ENCODE data around the gene ATP2B2. TPM values are rescaled to one million over a fixed set of nuclear protein-coding genes. Genes with fewer than 3 reads are reported as not detected.

The ATP2B2 gene
- total and polyA plus RNA-seq, 9 of the 15 experiments (the other 6 are each of a cell fraction or from before 2014, with no cell fraction given): 0.06 TPM; not detected in 8

GRCh38 chr3:10335190-10335738 is 170.1 kb downstream of the ATP2B2 start:
- H3K9me3 ChIP-seq (replicated peaks; ENCODE audit: control insufficient read depth, insufficient read depth, low read depth, low read length): no peaks in the 10 kb centered on the region
- no peak overlapping the region for H3K27ac ChIP-seq (ENCODE audit: extremely low read depth, low read depth, low read length)
- H4K20me1 ChIP-seq (replicated peaks; ENCODE audit: control insufficient read depth, insufficient read depth, low read length): peaks cover 11% of the 10 kb centered on the region
- CTCF ChIA-PET (ENCODE audit: low intra/inter-chr PET ratio): no interaction called here
- H3K4me1 ChIP-seq (replicated peaks in 1 of 2; ENCODE audit: control insufficient read depth in 2 of 2, insufficient read depth in 2 of 2, low read length in 2 of 2): peaks cover 0 to 28% of the 10 kb centered on the region in 2 experiments; a peak in 3 of 5 replicates
- ATAC-seq (no peak), FAIRE-seq (no peak), DNase-seq (ENCODE audit: extremely low read depth in 1 of 4, low spot score in 3 of 4) (no peak)
- no peak overlapping the region for H3K4me3 ChIP-seq
- H3K4me2 ChIP-seq (ENCODE audit: insufficient read depth, low read length): no peak overlapping the region
- POLR2A ChIA-PET: interaction anchor here (0.6 kb wide), 2 partner anchors 22 to 32 kb away, joined by 3 read pairs; no protein-coding TSS in a partner anchor
- H3K36me3 ChIP-seq (ENCODE audit: control insufficient read depth, insufficient read depth, low read length): no peaks in the 10 kb centered on the region
- no TSS peak for BruUV-seq (replicated peaks)
- H3K9ac ChIP-seq (ENCODE audit: insufficient read depth in 1 of 2, low read depth in 2 of 2, low read length in 2 of 2): no peak overlapping the region
- peaks cover 5% of the 10 kb centered on the region for H3K9me1 ChIP-seq (ENCODE audit: control insufficient read depth, insufficient read depth, low read length)
- H3K27me3 ChIP-seq (ENCODE audit: control insufficient read depth in 2 of 2, insufficient read depth in 2 of 2, low read length in 2 of 2): peaks cover 66 to 97% of the 10 kb centered on the region in 2 experiments
- H3K79me2 ChIP-seq (ENCODE audit: control insufficient read depth, insufficient read depth, low read length): no peaks in the 10 kb centered on the region
- WGBS (ENCODE audit: insufficient coverage, low coverage, missing lambda C conversion rate): 7% methylated on average over 4 of the region's 4 CpGs
- in situ Hi-C loops (cut with MboI) (no loop called here), intact Hi-C loops (cut with micrococcal nuclease) (loop anchor here (5.0 kb wide), 1 partner anchor 72 kb away; no protein-coding TSS in a partner anchor)
- no peak overlapping the region for H2AFZ ChIP-seq (ENCODE audit: low read depth, low read length)
- TF ChIP-seq, protein P1, sequence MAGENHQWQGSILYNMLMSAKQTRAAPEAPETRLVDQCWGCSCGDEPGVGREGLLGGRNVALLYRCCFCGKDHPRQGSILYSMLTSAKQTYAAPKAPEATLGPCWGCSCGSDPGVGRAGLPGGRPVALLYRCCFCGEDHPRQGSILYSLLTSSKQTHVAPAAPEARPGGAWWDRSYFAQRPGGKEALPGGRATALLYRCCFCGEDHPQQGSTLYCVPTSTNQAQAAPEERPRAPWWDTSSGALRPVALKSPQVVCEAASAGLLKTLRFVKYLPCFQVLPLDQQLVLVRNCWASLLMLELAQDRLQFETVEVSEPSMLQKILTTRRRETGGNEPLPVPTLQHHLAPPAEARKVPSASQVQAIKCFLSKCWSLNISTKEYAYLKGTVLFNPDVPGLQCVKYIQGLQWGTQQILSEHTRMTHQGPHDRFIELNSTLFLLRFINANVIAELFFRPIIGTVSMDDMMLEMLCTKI (IDR thresholded peaks at IDR 0.05; ENCODE audit: partially characterized antibody): no peak
- TF ChIP-seq, protein P2, sequence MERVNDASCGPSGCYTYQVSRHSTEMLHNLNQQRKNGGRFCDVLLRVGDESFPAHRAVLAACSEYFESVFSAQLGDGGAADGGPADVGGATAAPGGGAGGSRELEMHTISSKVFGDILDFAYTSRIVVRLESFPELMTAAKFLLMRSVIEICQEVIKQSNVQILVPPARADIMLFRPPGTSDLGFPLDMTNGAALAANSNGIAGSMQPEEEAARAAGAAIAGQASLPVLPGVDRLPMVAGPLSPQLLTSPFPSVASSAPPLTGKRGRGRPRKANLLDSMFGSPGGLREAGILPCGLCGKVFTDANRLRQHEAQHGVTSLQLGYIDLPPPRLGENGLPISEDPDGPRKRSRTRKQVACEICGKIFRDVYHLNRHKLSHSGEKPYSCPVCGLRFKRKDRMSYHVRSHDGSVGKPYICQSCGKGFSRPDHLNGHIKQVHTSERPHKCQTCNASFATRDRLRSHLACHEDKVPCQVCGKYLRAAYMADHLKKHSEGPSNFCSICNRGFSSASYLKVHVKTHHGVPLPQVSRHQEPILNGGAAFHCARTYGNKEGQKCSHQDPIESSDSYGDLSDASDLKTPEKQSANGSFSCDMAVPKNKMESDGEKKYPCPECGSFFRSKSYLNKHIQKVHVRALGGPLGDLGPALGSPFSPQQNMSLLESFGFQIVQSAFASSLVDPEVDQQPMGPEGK (CRISPR knock-in tag; IDR thresholded peaks at IDR 0.05; ENCODE audit: borderline replicate concordance): no peak
- TF ChIP-seq NR2C2 (CRISPR knock-in tag; IDR thresholded peaks at IDR 0.05): no peak
- 0 out of 2 replicates have a peak, but pooled peaks have one; percentile 20 for TF ChIP-seq NR2C2 (tag; IDR thresholded peaks at IDR 0.05)
- no peak for TF ChIP-seq SMARCA5 (IDR thresholded peaks at IDR 0.05)
- TF ChIP-seq, protein P3, sequence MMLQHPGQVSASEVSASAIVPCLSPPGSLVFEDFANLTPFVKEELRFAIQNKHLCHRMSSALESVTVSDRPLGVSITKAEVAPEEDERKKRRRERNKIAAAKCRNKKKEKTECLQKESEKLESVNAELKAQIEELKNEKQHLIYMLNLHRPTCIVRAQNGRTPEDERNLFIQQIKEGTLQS (IDR thresholded peaks at IDR 0.05): no peak
- TF ChIP-seq, protein P3 (CRISPR knock-in tag; conservative IDR thresholded peaks at IDR 0.05): no peak
- TF ChIP-seq SMARCA4 (IDR thresholded peaks at IDR 0.05): no peak
- 0 out of 2 replicates have a peak, but pooled peaks have one; percentile 21 for TF ChIP-seq CEBPG (CRISPR knock-in tag; IDR thresholded peaks at IDR 0.05)
- TF ChIP-seq CEBPG (tag; conservative IDR thresholded peaks at IDR 0.05 in 1 of 2, IDR thresholded peaks at IDR 0.05 in 1 of 2): no peak
- no peak for TF ChIP-seq BCOR (IDR thresholded peaks at IDR 0.05)
- no peak for TF ChIP-seq HMGN3 (IDR thresholded peaks at IDR 0.05; ENCODE audit: borderline replicate concordance, extremely low read depth, insufficient read length, low read depth, low read length)
- no peak for TF ChIP-seq POLR2A (conservative IDR thresholded peaks at IDR 0.05)
- TF ChIP-seq HIVEP1 (CRISPR knock-in tag; IDR thresholded peaks at IDR 0.05): no peak
- TF ChIP-seq TAF9B (IDR thresholded peaks at IDR 0.05; ENCODE audit: partially characterized antibody): no peak
- no peak for TF ChIP-seq MLX (CRISPR knock-in tag; conservative IDR thresholded peaks at IDR 0.05)
- no peak for TF ChIP-seq HMG20A (CRISPR knock-in tag; conservative IDR thresholded peaks at IDR 0.05)
- peak; percentile 23; the same call in 1 of the 2 replicates for TF ChIP-seq NR2C1 (IDR thresholded peaks at IDR 0.05)
- peak; percentile 59; the same call in 1 of the 2 replicates for TF ChIP-seq NR2C1 (tag; IDR thresholded peaks at IDR 0.05)
